T1000 (cell line): Measurements from ENCODE around the gene EIF3K.
A peak's percentile ranks its signal among the peaks of the same experiment; 100 is the strongest.
"Not testable (repeated sequence)": the region's sequence is repeated elsewhere in the genome, so short reads cannot be mapped to it uniquely, and the experiment has no call there.

Source experiments
- DNase-seq: peaks from one replicate; lab custom pipeline; 2025; ENCODE audit warnings: mixed read lengths; lab: John Stamatoyannopoulos, UW

The EIF3K gene, protein sequence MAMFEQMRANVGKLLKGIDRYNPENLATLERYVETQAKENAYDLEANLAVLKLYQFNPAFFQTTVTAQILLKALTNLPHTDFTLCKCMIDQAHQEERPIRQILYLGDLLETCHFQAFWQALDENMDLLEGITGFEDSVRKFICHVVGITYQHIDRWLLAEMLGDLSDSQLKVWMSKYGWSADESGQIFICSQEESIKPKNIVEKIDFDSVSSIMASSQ

GRCh38 chr19:38618590-38619360 is at the start of gene EIF3K:
Gene EIF3K, plus strand, starts transcription at chr19:38619188. Its CDS starts 81 bp downstream, at chr19:38619269.
- DNase-seq = peak; percentile 97

DNA sequence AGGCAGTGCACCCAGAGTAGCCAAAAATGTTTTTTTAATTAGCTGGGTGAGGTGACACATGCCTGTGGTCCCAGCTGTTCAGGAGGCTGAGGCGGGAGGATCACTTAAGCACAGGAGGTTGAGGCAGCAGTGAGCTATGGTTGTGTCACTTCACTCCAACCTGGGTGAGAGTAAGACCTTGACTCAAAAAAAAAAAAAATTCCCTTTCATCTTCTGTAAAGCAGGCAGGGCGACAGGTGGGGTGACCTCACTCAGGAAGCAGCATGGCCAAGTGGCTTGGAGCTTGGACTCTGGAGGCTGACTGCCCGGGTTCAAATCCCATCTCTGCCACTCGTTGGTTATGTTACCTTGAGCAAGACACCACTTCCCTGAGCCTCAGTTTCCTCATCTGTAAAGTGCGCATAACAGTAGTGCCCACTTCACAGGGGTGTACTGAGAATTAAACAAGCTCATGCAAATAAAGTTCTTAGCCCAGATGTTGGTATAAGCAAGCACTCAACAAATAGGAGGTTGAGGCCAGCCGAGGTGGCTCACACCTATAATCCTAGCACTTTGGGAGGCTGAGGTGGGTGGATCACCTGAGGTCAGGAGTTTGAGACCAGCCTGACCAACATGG is 49.5 kb upstream of the EIF3K start:
- no peak for DNase-seq

- DNase-seq = no peak
Observed at GRCh38 chr19:38571682-38572081, 47.3 kb upstream of the EIF3K start.

- no peak for DNase-seq
Observed at GRCh38 chr19:38577826-38578225, 41.2 kb upstream of the EIF3K start.

DNA sequence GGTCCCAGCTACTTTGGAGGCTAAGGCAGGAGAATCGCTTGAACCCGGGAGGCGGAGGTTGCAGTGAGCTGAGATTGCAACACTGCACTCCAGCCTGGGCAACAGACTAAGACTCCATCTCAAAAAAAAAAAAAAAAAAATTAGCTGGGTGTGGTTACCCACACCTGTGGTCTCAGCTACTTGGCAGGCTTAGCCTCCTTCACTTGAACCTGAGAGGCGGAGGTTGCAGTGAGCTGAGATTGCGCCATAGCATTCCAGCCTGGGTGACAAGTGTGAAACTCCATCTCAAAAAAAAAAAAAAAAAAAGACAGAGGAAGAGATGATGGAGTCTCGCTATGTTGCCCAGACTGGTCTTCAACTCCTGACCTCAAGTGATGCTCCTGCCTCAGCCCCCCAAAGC is 39.7 kb upstream of the EIF3K start:
- DNase-seq = not testable (repeated sequence)

DNA sequence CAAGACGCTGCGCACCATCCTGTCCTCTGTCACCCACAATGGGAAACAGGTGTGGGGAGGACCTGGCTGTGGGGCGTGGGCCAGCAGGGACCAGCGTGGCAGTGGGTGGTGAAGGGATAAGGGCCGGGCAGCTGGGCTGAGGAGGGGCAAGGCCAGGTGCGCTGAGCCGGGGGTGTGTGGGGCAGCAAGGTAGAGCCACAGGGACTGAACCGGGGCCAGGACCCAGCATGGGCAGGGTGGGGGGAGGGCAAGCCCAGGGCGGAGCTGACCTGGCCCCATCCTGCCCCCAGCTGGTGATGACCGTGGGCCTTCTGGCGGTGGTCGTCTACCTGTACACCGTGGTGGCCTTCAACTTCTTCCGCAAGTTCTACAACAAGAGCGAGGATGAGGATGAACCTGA is 38.9 kb upstream of the EIF3K start:
- DNase-seq = no peak

DNA sequence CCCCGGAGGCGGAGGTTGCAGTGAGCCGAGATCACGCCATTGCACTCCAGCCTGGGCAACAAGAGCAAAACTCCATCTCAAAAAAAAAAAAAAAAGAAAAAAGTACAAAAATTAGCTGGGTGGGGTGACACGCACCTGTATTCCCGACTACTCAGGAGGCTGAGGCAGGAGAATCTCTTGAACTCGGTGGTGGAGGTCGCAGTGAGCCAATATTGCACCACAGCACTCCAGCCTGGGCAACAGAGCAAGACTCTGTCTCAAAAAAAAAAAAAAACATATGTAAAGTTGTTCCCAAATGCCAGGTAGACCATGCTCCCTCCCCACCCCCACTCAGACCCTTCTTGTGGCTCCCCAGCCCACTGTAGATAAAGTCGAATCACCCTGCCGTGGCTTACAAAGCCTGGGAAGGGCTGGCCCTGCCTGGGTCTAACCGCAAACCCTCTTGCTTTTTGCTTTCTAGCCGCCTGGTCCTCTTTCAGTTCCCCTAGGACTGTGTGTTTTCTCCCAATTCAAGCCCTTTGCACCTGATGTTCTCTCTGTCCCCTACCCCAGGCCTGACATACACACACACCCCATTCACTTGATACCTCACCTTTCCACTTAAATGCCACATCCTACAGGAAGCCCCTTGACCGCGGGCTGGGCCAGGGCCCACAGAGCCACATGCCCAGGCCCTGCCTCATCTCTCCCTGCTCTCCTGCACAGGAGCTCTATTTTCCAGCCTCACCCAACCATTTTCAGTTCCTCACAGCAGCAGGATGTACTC is 35.6 kb upstream of the EIF3K start:
- no peak for DNase-seq

DNA sequence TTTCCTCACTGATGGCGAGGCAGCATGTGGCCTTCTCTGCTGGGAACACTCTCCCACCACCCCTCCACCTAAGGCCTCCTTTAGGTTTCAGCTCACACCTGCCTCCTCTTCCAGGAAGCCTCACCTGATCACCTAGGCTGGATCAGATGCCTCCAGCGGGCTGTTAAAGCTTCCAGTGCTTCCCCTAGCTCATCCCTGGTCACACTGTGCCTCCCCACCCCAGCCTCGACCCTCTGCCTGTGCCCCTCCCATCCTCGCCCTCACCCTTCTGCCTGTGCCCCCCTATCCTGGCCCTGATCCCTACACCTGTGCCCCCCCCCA is 35.0 kb upstream of the EIF3K start:
- no peak for DNase-seq

DNA sequence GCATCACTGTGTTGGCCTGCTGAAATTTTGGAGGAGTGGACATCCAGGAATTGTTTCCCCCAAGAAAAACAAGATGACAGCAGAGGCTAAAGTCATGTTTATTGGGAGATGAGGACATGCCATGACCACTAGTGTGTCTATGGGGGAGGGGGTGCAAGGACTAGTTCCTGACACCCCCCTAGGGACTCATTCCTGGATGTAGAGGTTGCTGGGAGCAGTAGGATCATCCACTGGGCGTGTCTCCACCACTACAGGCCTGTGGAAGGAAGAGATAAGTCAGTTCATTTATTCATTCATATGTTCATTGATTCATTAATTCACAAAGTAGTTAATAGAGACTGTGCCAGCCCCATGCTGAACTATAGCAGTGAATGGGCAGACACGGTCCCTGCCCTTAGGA is 31.4 kb upstream of the EIF3K start:
- DNase-seq = no peak

DNA sequence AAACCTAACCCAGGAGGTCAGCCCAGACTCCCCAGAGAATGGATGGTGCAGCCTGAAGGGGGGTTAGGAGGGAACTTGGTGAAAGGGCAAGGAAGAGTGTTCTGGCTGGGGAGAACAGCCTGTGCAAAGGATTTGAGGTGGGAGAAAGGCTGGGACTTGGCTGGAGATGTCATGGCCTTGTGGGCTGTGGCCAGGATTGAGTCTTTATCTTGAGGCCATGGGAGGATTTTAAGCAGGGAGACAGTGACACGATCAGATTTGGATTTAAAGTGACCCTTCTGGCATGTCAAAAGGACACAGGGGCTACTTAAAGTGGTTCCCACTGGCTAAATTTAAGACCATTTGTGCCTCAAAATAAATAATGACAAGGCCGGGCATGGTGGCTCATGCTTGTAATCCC is 30.9 kb upstream of the EIF3K start:
- no peak for DNase-seq

DNA sequence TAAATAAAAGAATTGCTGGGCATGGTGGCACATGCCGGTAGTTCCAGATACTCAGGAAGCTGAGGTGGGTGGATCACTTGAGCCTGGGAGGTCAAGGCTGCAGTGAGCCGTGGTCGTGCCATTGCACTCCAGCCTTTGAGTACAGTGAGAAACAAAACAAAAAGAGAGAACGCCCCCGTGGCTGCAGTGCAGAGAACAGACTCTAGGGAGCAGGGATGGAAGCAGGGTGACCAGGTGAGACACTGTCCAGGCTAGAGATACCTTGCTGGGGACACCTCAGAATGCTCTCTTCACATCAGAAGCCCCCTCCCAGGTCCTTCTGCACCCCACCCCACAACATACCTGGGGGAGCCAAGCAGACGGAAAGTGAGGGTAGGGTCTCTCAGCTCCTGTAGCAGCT is 26.0 kb upstream of the EIF3K start:
- DNase-seq = no peak

- DNase-seq = no peak
Observed at GRCh38 chr19:38596057-38596981, 22.7 kb upstream of the EIF3K start.

- DNase-seq = no peak
Observed at GRCh38 chr19:38597075-38597474, 21.9 kb upstream of the EIF3K start.

DNA sequence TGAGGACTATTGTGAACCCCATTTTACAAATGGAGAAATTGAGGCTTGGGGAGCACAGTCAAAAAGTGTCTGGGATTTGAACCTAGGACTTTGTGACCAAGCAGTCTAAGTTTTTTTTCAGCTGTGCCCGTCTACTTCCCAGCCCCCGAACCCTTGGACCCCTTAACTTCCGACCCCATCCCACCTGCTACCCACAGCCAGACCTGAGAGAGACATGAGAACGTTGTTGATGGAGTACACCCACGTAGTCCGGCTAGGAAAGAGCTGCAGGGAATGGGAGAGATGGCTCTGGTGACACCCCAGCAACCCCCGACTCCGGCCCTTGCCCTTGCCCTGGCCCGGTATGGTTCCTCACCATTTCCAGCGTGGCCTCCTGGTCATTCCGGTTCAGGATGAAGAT is 19.3 kb upstream of the EIF3K start:
- DNase-seq = no peak

GRCh38 chr19:38602856-38603255 is 16.1 kb upstream of the EIF3K start:
- not testable (repeated sequence) for DNase-seq

DNA sequence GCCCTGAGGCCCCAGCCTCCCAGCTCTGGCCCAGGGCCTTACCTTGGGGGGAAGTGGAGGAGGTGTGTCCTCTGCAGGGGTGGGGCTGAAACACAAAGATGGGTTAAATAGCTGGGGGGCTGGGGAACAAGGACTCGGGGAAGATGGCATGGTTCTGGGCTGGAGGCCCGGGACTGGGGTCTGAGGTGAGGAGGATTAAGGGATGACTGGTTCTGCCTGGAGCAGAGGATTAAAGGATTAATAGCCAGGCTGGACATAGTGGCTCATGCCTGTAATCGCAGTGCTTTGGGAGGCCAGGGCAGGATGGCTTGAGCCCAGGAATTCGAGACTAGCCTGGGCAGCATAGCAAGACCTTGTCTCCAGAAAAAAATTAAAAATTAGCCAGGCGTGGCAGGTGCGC is 12.9 kb upstream of the EIF3K start:
- DNase-seq = no peak

DNA sequence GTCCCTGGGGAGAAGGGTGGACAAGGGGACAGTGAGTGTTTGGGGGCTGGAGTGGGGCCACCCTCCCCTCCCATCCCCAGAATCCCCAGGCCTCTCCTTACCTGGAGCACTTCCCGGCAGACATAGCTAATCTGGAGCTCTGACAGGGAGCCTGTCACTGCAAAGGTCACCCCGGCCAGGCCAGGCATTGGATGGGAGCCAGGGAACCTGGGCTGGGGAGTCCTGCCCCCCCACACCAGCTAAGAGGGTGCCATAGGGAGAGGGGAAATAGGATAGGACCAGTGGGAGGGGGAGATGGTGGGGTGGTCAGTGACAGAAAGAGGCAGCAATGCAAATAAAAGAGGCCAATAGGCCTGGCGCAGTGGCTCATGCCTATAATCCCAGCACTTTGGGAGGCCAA is 4.7 kb upstream of the EIF3K start:
- DNase-seq = no peak

DNA sequence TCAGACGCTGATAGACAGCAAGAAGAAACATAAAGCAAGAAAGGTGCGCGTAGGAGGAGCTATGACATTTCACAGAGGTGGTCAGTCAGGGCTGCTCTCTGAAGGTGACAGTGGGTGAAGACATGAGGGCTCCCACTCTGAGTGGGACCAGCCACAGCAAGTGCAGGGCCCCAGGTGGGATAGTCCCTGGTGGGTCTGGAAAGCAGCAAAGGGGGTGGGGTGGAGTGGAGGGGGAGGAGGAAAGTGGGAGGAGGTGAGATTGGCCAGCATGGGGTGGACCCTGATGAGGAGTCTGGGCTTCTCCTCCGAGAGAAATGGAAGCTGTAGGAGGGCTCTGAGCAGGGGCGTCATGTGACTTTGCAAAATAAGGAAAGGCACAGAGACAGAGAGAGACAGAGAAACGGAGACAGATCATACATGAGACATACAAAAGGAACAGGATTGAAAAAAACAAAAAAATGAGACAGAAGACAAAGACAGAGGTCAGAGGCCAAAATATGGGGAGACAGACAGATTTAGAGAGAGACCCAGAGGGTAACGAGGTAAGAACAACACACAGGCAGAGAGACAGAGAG is 3.9 kb upstream of the EIF3K start:
- no peak for DNase-seq

GRCh38 chr19:38616265-38616664 is 2.7 kb upstream of the EIF3K start:
- DNase-seq = no peak

- no peak for DNase-seq
Observed at GRCh38 chr19:38617283-38617763, 1.7 kb upstream of the EIF3K start.
